Measurements from ENCODE around the gene SC5D. TPM values are rescaled to one million over a fixed set of nuclear protein-coding genes. Genes with fewer than 3 reads are reported as not detected.

SC5D gene
- total and polyA plus RNA-seq, 2 of the 8 experiments (the other 6 are each of a cell fraction or from before 2014, with no cell fraction given) = 73.9 to 90.3 TPM

GRCh38 chr11:121347094-121347493 is 54.5 kb downstream of the SC5D start (continued):
- TF ChIP-seq USF2 (IDR thresholded peaks at IDR 0.05; ENCODE audit: low read length) = no peak

All from H1 (cell line).